ENCODE data around the gene COPS3.
"Not testable (repeated sequence)": the region's sequence is repeated elsewhere in the genome, so short reads cannot be mapped to it uniquely, and the experiment has no call there.

Gene COPS3

DNA sequence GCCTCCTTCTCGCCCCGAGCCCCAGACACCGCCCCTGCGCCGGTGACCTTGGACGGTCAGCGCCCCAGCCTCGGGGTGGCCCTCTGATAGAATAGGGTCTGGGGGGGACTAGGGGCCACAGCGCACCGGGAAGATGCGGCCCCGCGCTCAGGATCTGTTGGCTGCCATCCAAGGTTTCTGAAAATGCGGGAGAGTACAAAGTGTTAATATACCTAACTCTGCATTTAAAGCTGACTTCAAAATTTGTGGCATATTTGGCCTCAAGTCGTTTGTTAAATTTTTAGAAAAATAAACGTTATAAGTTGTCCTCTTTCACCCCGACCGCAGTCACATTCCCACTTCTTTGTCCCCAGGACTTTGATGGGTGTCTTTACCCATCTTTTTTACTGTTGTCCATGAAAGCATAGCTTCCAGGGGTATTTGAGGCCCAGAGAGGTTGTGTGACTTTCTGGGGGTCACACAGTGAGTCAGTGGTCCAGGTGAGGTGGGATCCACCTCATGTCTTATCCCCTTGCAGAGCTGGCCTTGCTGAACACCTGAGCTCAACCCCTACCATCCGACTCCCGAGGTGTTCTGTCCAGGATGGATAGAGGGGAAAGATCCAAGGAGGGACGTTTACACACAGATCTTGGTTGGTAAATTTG lies 22.9 kb upstream of the COPS3 start:
- no peak for FAIRE-seq
- TF ChIP-seq SPI1 (IDR thresholded peaks at IDR 0.05; ENCODE audit: low read depth, low read length) = no peak
- no peak for TF ChIP-seq PAX5 (IDR thresholded peaks at IDR 0.05; ENCODE audit: insufficient read depth, low read length, severe bottlenecking)
- no peak for TF ChIP-seq POU2F2 (IDR thresholded peaks at IDR 0.05; ENCODE audit: low read depth, low read length)
- TF ChIP-seq POLR2A (IDR thresholded peaks at IDR 0.05; ENCODE audit: low read depth, low read length) = no peak
- TF ChIP-seq TAF1 (IDR thresholded peaks at IDR 0.05; ENCODE audit: low read depth, low read length) = no peak
- no peak for TF ChIP-seq POLR2AphosphoS5 (IDR thresholded peaks at IDR 0.05; ENCODE audit: low read depth, low read length)
- no peak for DNase-seq (ENCODE audit: insufficient read length, low spot score)

- TF ChIP-seq POLR2A (IDR thresholded peaks at IDR 0.05; ENCODE audit: low read depth, low read length) (0 out of 2 replicates have a peak, but pooled peaks have one; percentile 50), TAF1 (IDR thresholded peaks at IDR 0.05; ENCODE audit: low read depth, low read length) (no peak), SPI1 (IDR thresholded peaks at IDR 0.05; ENCODE audit: low read depth, low read length) (no peak), POLR2AphosphoS5 (IDR thresholded peaks at IDR 0.05; ENCODE audit: low read depth, low read length) (no peak), POU2F2 (IDR thresholded peaks at IDR 0.05; ENCODE audit: low read depth, low read length) (no peak), PAX5 (IDR thresholded peaks at IDR 0.05; ENCODE audit: insufficient read depth, low read length, severe bottlenecking) (no peak)
- DNase-seq (ENCODE audit: insufficient read length, low spot score) (peak; percentile 78), FAIRE-seq (peak; percentile 94)
Observed at GRCh38 chr17:17303010-17303846, 22.2 kb upstream of the COPS3 start, which contains the start of gene NT5M. Gene NT5M, plus strand, starts transcription at chr17:17303373. Its CDS starts 178 bp downstream, at chr17:17303551.

- FAIRE-seq; DNase-seq (ENCODE audit: insufficient read length, low spot score): not testable (repeated sequence)
Observed at GRCh38 chr17:17301659-17302058, 20.6 kb upstream of the COPS3 start.

- peak; percentile 90 for FAIRE-seq
- no peak for TF ChIP-seq POLR2AphosphoS5 (IDR thresholded peaks at IDR 0.05; ENCODE audit: low read depth, low read length)
- no peak for TF ChIP-seq TAF1 (IDR thresholded peaks at IDR 0.05; ENCODE audit: low read depth, low read length)
- TF ChIP-seq POU2F2 (IDR thresholded peaks at IDR 0.05; ENCODE audit: low read depth, low read length) = no peak; the same call in 1 of the 2 replicates
- no peak for TF ChIP-seq POLR2A (IDR thresholded peaks at IDR 0.05; ENCODE audit: low read depth, low read length)
- TF ChIP-seq SPI1 (IDR thresholded peaks at IDR 0.05; ENCODE audit: low read depth, low read length) = no peak
- no peak for TF ChIP-seq PAX5 (IDR thresholded peaks at IDR 0.05; ENCODE audit: insufficient read depth, low read length, severe bottlenecking)
- no peak for DNase-seq (ENCODE audit: insufficient read length, low spot score)
Observed at GRCh38 chr17:17300624-17301568, 19.9 kb upstream of the COPS3 start.

- no peak for FAIRE-seq
- no peak for DNase-seq (ENCODE audit: insufficient read length, low spot score)
- no peak for TF ChIP-seq TAF1 (IDR thresholded peaks at IDR 0.05; ENCODE audit: low read depth, low read length)
- TF ChIP-seq POLR2AphosphoS5 (IDR thresholded peaks at IDR 0.05; ENCODE audit: low read depth, low read length) = no peak
- no peak for TF ChIP-seq PAX5 (IDR thresholded peaks at IDR 0.05; ENCODE audit: insufficient read depth, low read length, severe bottlenecking)
- no peak for TF ChIP-seq POU2F2 (IDR thresholded peaks at IDR 0.05; ENCODE audit: low read depth, low read length)
- TF ChIP-seq SPI1 (IDR thresholded peaks at IDR 0.05; ENCODE audit: low read depth, low read length) = no peak
- no peak for TF ChIP-seq POLR2A (IDR thresholded peaks at IDR 0.05; ENCODE audit: low read depth, low read length)
Observed at GRCh38 chr17:17298108-17298507, 17.1 kb upstream of the COPS3 start.

DNA sequence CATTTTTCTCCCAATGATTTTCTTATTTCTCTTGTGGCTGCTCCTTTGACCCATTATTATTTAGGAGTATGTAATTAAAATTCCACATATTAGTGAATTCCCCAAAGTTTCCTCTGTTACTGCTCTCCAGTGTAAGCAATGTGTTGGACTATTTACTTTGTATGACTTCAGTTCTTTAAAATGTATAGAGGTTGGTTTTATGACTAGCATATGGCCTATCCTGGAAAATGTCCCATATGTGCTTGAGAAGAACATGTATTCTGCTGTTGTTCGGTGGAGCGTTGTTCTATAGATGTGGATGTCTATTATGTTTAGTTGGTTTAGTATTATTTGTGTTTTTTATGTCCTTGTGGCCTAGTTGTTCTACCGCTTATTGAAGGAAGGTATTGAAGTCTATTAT lies 16.2 kb upstream of the COPS3 start:
- FAIRE-seq (no peak), DNase-seq (ENCODE audit: insufficient read length, low spot score) (no peak)
- no peak for TF ChIP-seq POU2F2 (IDR thresholded peaks at IDR 0.05; ENCODE audit: low read depth, low read length)
- TF ChIP-seq PAX5 (IDR thresholded peaks at IDR 0.05; ENCODE audit: insufficient read depth, low read length, severe bottlenecking) = no peak
- no peak for TF ChIP-seq SPI1 (IDR thresholded peaks at IDR 0.05; ENCODE audit: low read depth, low read length)
- no peak for TF ChIP-seq TAF1 (IDR thresholded peaks at IDR 0.05; ENCODE audit: low read depth, low read length)
- no peak for TF ChIP-seq POLR2A (IDR thresholded peaks at IDR 0.05; ENCODE audit: low read depth, low read length)
- no peak for TF ChIP-seq POLR2AphosphoS5 (IDR thresholded peaks at IDR 0.05; ENCODE audit: low read depth, low read length)

DNA sequence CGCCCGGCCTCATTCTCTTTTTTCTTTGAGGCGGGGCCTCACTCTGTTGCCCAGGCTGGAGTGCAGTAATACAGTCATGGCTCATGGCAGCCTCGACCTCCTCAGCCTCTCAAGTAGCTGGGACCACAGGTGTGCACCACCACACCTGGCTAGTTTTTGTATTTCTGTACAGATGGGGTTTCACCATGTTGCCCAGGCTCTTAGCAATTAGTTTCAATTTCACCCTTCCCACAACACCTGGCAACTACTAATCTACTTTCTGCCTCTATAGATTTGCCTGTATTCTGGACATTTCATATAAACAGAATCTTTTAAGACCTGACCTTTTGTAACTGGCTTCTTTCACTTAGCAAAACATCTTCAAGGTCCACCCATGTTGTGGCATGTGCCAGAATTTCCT lies 14.1 kb upstream of the COPS3 start:
- peak; percentile 54 for FAIRE-seq
- DNase-seq (ENCODE audit: insufficient read length, low spot score) = no peak
- TF ChIP-seq POU2F2 (IDR thresholded peaks at IDR 0.05; ENCODE audit: low read depth, low read length) = no peak
- no peak for TF ChIP-seq PAX5 (IDR thresholded peaks at IDR 0.05; ENCODE audit: insufficient read depth, low read length, severe bottlenecking)
- TF ChIP-seq POLR2AphosphoS5 (IDR thresholded peaks at IDR 0.05; ENCODE audit: low read depth, low read length) = no peak
- TF ChIP-seq POLR2A (IDR thresholded peaks at IDR 0.05; ENCODE audit: low read depth, low read length) = no peak
- no peak for TF ChIP-seq SPI1 (IDR thresholded peaks at IDR 0.05; ENCODE audit: low read depth, low read length)
- TF ChIP-seq TAF1 (IDR thresholded peaks at IDR 0.05; ENCODE audit: low read depth, low read length) = no peak

GRCh38 chr17:17289701-17290100 lies 8.7 kb upstream of the COPS3 start:
- FAIRE-seq (no peak), DNase-seq (ENCODE audit: insufficient read length, low spot score) (no peak)
- TF ChIP-seq SPI1 (IDR thresholded peaks at IDR 0.05; ENCODE audit: low read depth, low read length) = no peak
- no peak for TF ChIP-seq POLR2A (IDR thresholded peaks at IDR 0.05; ENCODE audit: low read depth, low read length)
- no peak for TF ChIP-seq POLR2AphosphoS5 (IDR thresholded peaks at IDR 0.05; ENCODE audit: low read depth, low read length)
- TF ChIP-seq PAX5 (IDR thresholded peaks at IDR 0.05; ENCODE audit: insufficient read depth, low read length, severe bottlenecking) = no peak
- TF ChIP-seq POU2F2 (IDR thresholded peaks at IDR 0.05; ENCODE audit: low read depth, low read length) = no peak
- no peak for TF ChIP-seq TAF1 (IDR thresholded peaks at IDR 0.05; ENCODE audit: low read depth, low read length)

DNA sequence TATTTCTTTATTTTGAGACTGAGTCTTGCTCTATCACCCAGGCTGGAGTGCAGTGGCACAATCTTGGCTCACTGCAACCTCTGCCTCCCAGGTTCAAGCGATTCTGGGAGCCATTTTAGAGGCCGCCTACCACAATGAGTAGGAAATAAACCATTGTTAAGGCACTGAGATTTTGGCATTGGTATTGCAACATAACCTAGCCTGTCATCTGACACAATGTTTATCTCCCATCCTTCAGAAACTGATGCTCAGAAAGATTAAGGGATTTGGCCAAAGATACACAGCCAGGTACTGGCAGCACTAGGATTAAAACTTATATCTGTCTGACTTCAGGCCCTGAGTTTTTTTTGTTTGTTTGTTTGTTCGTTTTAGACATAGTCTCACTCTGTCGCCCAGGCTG lies 8.0 kb upstream of the COPS3 start:
- DNase-seq (ENCODE audit: insufficient read length, low spot score) (no peak), FAIRE-seq (no peak)
- no peak for TF ChIP-seq POU2F2 (IDR thresholded peaks at IDR 0.05; ENCODE audit: low read depth, low read length)
- TF ChIP-seq POLR2AphosphoS5 (IDR thresholded peaks at IDR 0.05; ENCODE audit: low read depth, low read length) = no peak
- no peak for TF ChIP-seq SPI1 (IDR thresholded peaks at IDR 0.05; ENCODE audit: low read depth, low read length)
- TF ChIP-seq PAX5 (IDR thresholded peaks at IDR 0.05; ENCODE audit: insufficient read depth, low read length, severe bottlenecking) = no peak
- TF ChIP-seq POLR2A (IDR thresholded peaks at IDR 0.05; ENCODE audit: low read depth, low read length) = no peak
- no peak for TF ChIP-seq TAF1 (IDR thresholded peaks at IDR 0.05; ENCODE audit: low read depth, low read length)
